HEK293T (cell line): ENCODE measurements around the gene SUPT4H1.

ENCODE experiments used
- BHLHE40 ChIP-seq: fragments of 450-650 bp; IDR thresholded peaks from 2 replicates; pipeline ENCODE4 v1.6.1; 2016; ENCODE audit warnings: mild to moderate bottlenecking, moderate library complexity, borderline replicate concordance
- ELF4 ChIP-seq: fragments of 450-650 bp; IDR thresholded peaks from 2 replicates; pipeline ENCODE4 v1.6.1; 2017; ENCODE audit warnings: antibody characterized with exemption
- FOXA1 ChIP-seq: fragments of 450-650 bp; IDR thresholded peaks from 2 replicates; pipeline ENCODE4 v1.6.1; 2016; ENCODE audit warnings: mild to moderate bottlenecking
- FOXK2 ChIP-seq: fragments of 450-650 bp; IDR thresholded peaks from 2 replicates; pipeline ENCODE4 v1.6.1; 2016; ENCODE audit warnings: mild to moderate bottlenecking
- FOXM1 ChIP-seq: fragments of 450-650 bp; IDR thresholded peaks from 2 replicates; pipeline ENCODE4 v1.6.1; 2017; ENCODE audit warnings: mild to moderate bottlenecking, borderline replicate concordance
- HDGF ChIP-seq: fragments of 450-650 bp; IDR thresholded peaks from 2 replicates; pipeline ENCODE4 v1.6.1; 2017; ENCODE audit warnings: antibody characterized with exemption, borderline replicate concordance
- L3MBTL2 ChIP-seq: fragments of 450-650 bp; conservative IDR thresholded peaks from 2 replicates; pipeline ENCODE4 v1.6.1; 2016; ENCODE audit warnings: mild to moderate bottlenecking
- SP1 ChIP-seq: fragments of 450-650 bp; IDR thresholded peaks from 2 replicates; pipeline ENCODE4 v1.6.1; 2017
- ZNF384 ChIP-seq: fragments of 450-650 bp; IDR thresholded peaks from 2 replicates; pipeline ENCODE4 v1.6.1; 2016

GRCh38 chr17:58308985-58309917 lies 42.8 kb downstream of the SUPT4H1 start:
- TF ChIP-seq ELF4 = no peak
- TF ChIP-seq FOXA1 = no peak
- no peak for TF ChIP-seq ZNF384
- no peak for TF ChIP-seq SP1
- TF ChIP-seq FOXM1 = no peak
- no peak for TF ChIP-seq BHLHE40
- no peak for TF ChIP-seq FOXK2
- no peak for TF ChIP-seq L3MBTL2
- no peak for TF ChIP-seq HDGF
